ENCODE results near the gene TMEM40.
"Not testable (repeated sequence)": the region's sequence is repeated elsewhere in the genome, so short reads cannot be mapped to it uniquely, and the experiment has no call there.

Gene TMEM40

GRCh38 chr3:12777171-12777570 is 18.1 kb upstream of the TMEM40 start:
- in situ Hi-C loops (cut with MboI; ENCODE audit: low sequenced_read_pairs): no loop called here

DNA sequence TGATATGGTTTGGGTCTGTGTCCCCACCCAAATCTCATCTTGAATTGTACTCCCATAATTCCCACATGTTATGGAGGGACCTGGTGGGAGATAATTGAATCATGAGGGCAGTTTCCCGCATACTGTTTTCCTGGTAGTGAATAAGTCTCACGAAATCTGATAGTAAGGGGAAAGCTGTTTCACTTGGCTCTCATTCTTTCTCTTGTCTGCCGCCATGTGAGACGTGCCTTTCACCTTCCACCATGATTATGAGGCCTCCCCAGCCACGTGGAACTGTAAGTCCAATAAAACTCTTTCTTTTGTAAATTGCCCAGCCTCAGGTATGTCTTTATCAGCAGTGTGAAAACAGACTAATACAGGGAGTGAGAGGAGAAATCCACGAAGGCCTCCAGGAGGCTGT is 16.9 kb upstream of the TMEM40 start:
- in situ Hi-C loops (cut with MboI; ENCODE audit: low sequenced_read_pairs): not testable (repeated sequence)

GRCh38 chr3:12775226-12775625 is 16.2 kb upstream of the TMEM40 start:
- in situ Hi-C loops (cut with MboI; ENCODE audit: low sequenced_read_pairs): no loop called here

- in situ Hi-C loops (cut with MboI; ENCODE audit: low sequenced_read_pairs): no loop called here
These were observed 15.6 kb upstream of the TMEM40 start for GRCh38 chr3:12774619-12775018.

- in situ Hi-C loops (cut with MboI; ENCODE audit: low sequenced_read_pairs): no loop called here
These were observed 14.6 kb upstream of the TMEM40 start for GRCh38 chr3:12773710-12774086.

- in situ Hi-C loops (cut with MboI; ENCODE audit: low sequenced_read_pairs): no loop called here
These were observed 14.1 kb upstream of the TMEM40 start for GRCh38 chr3:12773030-12773709.

DNA sequence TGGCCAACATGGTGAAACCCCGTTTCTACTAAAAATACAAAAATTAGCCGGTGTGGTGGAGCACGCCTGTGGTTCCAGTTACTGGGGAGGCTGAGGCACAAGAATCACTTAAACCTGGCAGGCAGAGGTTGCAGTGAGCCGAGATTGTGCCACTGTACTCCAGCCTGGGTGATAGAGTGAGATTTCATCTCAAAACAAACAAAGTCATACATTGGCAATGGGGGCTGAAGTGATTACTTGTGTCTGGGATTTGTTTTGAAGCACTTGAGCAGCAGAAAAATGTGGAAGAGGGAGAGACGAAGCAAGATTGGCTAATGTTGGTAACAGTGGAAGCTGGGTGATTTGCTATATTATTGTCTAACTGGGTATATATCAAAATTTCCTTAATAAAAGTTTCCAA is 13.4 kb upstream of the TMEM40 start:
- in situ Hi-C loops (cut with MboI; ENCODE audit: low sequenced_read_pairs): no loop called here

DNA sequence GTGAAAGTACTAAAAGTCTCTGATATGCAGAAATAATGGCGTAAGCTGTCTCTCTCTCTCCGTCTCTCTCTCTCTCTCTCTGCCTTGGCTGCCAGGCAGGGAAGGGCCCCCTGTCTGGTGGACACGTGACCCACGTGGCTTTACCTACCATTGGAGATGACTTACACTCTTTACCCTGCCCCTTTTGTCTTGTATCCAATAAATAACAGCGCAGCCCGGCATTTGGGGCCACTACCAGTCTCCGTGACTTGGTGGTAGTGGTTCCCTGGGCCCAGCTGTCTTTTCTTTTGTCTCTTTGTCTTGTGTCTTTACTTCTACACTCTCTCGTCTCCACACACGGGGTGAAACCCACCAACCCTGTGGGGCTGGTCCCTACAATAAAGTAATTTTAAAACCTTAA is 12.2 kb upstream of the TMEM40 start:
- in situ Hi-C loops (cut with MboI; ENCODE audit: low sequenced_read_pairs): no loop called here

GRCh38 chr3:12769761-12770160 is 10.7 kb upstream of the TMEM40 start:
- in situ Hi-C loops (cut with MboI; ENCODE audit: low sequenced_read_pairs): no loop called here

GRCh38 chr3:12768579-12769527 is 9.8 kb upstream of the TMEM40 start:
- in situ Hi-C loops (cut with MboI; ENCODE audit: low sequenced_read_pairs): no loop called here

DNA sequence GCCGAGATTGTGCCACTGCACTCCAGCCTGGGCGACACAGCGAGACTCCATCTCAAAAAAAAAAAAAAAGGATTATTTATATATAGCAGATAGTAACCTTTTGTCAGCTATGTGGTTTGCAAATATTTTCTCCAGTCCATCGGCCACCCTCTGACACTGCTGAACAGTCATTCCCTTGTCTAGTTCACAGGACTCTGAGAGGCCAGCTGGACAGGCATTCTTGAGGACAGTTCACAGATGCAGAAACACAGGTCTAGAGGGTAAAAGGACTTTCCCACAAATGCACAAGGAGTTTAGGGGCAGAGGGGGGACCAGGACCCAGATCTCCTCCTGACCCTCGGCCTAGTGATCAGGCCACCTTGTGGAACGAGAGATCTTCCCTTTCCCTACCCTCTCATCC is 7.5 kb upstream of the TMEM40 start:
- in situ Hi-C loops (cut with MboI; ENCODE audit: low sequenced_read_pairs): no loop called here

DNA sequence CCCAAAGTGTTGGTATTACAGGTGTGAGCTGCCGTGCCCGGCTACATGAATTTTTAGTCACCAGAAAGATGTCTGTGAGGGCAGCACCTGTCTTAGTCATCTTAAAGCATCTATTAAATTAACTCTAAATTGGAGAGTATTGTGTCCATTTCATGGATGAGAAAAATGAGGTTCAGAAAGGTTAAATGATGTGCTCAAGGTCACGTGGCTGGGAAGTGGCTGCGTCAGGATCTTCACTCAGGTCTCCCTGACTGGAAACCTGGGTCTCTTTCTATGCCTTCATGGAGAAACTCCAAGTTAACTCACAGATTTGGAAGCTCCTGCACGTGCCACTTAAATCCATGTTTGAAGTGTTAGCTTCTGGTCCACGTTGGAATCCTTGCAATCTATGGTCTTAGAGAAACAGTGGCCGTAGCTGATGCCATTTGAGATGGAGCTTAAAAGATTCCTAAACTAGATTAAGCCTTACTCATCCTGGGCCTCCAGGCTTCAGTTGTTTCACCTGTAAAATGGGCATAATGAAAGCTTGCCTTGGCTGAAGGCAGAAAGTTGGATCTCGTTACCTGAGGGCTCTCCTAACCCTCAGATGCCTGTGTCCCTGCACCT is 5.2 kb upstream of the TMEM40 start:
- in situ Hi-C loops (cut with MboI; ENCODE audit: low sequenced_read_pairs): no loop called here

DNA sequence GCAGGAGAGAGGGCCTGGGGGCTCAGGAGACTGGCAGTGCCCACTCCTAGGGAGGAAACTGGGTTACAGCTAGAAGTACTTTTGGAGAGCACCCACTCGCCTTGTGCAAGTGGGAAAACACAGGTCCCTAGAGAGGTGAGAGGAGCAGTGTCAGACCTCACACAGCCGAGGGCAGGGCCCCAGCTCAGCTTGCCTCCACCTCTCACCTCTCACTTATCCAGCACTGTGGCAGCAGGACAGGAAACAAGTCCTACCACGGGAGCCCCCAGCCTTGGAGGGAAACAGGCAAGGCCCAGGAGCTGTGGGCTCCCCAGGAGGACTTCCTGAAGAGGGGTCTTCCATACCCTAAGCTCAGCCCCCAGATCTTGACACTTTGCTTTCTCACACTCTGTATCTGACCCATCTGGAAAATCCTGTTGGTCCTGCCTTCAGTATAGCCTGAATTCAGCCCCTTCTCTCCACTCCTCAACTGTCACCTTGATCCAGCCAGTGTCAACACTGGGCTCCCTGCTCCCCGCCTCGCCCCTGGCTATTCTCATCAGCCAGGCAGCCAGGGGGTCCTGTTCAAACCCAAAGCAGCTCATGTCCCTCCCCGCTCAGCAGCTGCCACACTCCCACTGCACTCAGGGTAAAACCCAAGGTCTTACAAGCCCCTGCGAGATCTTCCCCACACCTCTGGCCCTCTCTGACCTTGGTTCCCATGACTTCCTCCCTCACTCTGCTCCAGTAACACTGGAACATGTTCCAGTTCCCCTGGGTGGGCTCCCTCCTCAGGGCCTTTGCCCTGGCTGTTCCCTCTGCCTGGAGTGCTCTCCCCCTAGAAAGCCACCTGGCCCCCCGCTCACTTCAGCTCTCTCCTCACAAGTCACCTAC is 870 bp upstream of the TMEM40 start:
- in situ Hi-C loops (cut with MboI; ENCODE audit: low sequenced_read_pairs): no loop called here

DNA sequence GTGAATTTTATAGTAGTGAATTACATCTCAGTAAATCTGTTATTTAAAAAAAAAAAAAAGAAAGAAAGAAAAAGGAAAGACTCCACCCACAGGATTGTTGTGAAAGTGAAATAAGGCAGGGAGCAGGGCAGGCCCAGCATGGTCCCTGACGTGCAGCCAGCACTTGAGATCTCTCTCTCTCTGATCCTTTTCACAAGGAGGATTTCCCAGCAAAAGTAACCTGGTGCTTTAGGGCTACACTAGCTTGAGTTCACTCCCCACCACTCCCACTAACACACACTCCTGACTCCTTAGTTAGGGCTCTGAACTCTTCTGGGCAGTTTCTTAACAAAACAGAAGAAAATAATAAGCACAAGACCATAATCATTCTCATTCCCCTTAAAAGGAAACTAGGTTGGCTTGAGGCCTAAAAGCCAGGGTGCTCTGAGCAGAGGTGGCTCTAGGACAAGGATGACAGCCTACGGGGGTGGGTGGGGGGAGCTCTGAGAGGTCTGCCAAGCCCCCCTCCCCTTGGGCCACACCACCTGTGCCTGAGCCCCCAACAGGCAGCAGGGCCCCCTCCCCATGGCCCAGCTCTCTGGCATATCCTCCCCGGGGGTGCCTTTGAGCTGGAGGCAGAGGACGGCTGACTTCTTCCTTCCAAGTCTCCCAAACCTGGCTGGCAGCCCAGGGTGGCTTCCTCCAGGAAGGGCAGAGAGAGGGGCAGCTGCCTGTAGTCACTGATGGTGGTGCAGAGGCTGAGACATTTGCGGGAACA is 856 bp downstream of the TMEM40 start:
- in situ Hi-C loops (cut with MboI; ENCODE audit: low sequenced_read_pairs): no loop called here

DNA sequence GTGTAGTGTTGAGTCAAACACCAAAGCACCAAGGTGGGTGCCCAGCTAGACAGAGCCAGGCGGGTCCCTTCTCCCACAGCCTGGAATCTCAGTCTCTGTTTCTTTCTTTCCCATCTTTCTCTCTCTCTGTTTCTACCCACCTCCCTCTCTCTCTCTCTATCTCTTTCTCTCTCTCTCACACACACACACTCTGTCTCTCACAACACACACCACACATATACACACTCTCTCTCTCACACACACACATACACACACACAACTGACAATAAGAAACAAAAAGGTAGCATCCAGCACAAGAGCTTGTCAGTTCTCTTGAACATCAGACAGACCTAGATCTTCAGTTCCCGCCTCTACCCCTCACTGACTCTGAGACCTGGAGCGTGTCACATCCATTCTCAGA is 2.4 kb downstream of the TMEM40 start:
- in situ Hi-C loops (cut with MboI; ENCODE audit: low sequenced_read_pairs): no loop called here

DNA sequence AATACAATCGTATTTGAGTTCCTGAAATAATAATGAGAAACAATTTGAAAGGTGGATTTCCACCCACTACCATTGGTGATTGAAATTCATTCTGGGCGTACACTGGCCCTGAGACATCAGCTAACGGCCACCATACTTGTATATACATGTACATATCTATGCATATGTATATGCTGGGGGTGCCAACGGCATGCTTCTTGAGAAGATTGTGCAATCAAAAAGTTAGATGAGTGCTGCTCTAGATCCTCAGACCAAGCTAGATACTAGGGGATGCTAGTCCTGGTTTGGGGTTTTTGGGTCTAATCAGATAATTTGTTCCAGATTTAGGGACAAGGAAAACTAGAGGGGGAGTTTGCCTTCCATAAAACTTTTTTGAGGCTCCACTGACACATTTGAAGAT is 2.9 kb downstream of the TMEM40 start:
- in situ Hi-C loops (cut with MboI; ENCODE audit: low sequenced_read_pairs): no loop called here

- in situ Hi-C loops (cut with MboI; ENCODE audit: low sequenced_read_pairs): no loop called here
These were observed 3.3 kb downstream of the TMEM40 start for GRCh38 chr3:12755754-12756153.

GRCh38 chr3:12754313-12754712 is 4.7 kb downstream of the TMEM40 start:
- in situ Hi-C loops (cut with MboI; ENCODE audit: low sequenced_read_pairs): no loop called here

DNA sequence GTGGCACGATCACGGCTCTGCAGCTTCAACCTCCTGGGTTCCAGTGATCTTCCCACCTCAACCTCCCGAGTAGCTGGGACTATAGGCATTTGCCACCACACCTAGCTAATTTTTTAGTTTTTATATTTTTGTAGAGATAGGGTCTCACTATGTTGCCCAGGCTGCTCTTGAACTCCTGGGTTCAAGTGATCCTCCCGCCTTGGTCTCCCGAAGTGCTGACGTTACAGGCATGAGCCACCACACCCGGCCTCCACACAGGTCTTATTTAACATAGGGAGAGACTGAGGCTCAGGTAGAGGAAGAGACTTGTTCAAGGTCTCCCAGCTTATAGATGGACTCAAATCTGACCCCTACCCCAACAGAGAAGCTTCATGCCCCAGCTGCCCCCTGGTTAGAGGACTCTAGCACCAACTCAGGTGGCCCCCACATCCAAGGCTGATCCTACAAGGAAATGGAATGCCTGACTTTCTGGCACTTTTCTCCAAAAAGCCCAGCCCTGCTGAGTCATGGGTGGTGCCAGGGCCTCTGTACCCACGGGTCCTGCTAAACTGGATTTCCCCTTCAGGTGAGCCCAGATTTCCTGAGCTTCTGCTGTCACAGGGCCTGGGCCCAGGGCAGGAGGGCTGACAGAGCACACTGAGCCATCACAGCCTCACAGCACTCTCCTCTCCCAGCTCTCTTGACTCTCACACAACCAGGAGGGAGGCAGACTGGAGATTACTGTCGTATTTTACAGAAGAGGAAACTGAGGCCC is 5.6 kb downstream of the TMEM40 start:
- in situ Hi-C loops (cut with MboI; ENCODE audit: low sequenced_read_pairs): no loop called here

- in situ Hi-C loops (cut with MboI; ENCODE audit: low sequenced_read_pairs): no loop called here
These were observed 6.2 kb downstream of the TMEM40 start for GRCh38 chr3:12752809-12753208.

Data from hTERT RPE-1 (cell line).